ENCODE measurements around the gene KDM6A.
"Not testable (repeated sequence)": the region's sequence is repeated elsewhere in the genome, so short reads cannot be mapped to it uniquely, and the experiment has no call there.

KDM6A gene

GRCh38 chrX:44890247-44890646 lies 17.3 kb downstream of the KDM6A start:
- DNase-seq: no peak

GRCh38 chrX:44890687-44891086 lies 17.7 kb downstream of the KDM6A start:
- DNase-seq: not testable (repeated sequence)

GRCh38 chrX:44891642-44892041 lies 18.7 kb downstream of the KDM6A start:
- DNase-seq: no peak

- DNase-seq: no peak
Measured at GRCh38 chrX:44896876-44897186, 23.8 kb downstream of the KDM6A start.

DNA sequence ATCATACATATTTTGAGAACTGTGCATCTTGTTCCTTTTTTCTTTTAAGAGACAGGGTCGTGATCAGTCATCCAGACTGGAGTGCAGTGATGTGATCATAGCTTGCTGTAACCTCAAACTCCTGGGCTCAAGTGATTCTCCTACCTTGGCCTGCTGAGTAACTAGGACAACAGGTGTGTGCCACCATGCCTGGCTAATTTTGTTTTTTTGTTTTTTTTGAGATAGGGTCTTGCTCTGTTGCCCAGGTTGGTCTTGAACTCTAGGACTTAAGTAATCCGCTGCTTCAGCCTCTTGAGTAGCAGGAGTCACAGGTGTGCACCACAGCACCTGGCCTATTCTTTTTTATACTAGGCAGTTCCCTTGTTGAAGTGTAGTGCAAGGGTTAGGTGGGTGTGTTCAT lies 24.6 kb downstream of the KDM6A start:
- no peak for DNase-seq

- DNase-seq: no peak
Measured at GRCh38 chrX:44898411-44899221, 25.6 kb downstream of the KDM6A start.

- DNase-seq: no peak
Measured at GRCh38 chrX:44899946-44900345, 27.0 kb downstream of the KDM6A start.

- DNase-seq: no peak
Measured at GRCh38 chrX:44903107-44903506, 30.1 kb downstream of the KDM6A start.

GRCh38 chrX:44903830-44904530 lies 31.0 kb downstream of the KDM6A start:
- DNase-seq: no peak

DNA sequence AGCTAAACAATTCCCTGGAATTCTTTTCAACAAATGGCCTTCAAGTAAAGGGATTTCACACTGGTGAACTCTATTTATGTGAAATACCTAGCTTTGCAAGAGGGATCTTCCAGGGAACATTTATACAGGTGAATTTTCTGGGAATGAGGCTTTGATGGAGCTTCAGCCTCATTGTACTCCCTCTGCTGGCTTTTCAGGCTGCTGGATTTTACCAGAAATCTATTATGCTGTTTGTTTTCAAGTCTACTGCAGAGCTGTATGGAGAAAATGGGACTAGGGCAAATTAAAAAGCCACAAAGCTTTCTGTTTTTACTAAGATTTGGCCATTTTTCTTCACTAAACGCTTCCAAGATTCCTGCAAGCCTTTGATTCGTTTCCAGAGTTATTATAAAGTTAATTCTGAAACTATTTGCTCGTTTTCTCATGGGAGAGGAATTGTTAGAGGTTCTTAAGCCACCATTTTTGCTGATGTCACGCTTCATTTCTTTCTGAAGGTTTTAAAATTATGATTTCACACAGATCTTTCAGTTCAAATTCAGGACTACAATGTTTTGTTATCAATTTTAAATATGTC lies 31.6 kb downstream of the KDM6A start:
- no peak for DNase-seq

DNA sequence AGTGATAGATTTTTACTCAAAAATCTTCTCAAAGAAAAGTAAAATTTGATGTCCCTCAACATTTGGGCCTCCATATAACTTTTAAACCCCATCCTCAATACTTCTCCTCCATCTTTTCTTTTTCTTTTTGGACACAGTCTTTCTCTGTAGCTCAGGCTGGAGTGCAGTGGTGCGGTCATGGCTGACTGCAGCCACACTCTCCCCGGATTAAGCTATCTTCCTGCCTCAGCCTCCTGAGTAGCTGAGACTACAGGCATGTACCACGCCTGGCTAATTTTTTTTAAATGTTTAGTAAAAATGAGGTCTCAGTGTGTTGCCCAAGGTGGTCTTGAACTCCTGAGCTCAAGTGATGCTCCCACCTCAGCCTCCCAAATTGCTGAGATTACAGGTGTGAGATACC lies 33.1 kb downstream of the KDM6A start:
- DNase-seq: no peak

- DNase-seq: no peak
Measured at GRCh38 chrX:44906542-44906941, 33.6 kb downstream of the KDM6A start.

- no peak for DNase-seq
Measured at GRCh38 chrX:44908153-44908552, 35.2 kb downstream of the KDM6A start.

GRCh38 chrX:44908827-44909226 lies 35.8 kb downstream of the KDM6A start:
- no peak for DNase-seq

- not testable (repeated sequence) for DNase-seq
Measured at GRCh38 chrX:44910508-44910907, 37.5 kb downstream of the KDM6A start.

- DNase-seq: not testable (repeated sequence)
Measured at GRCh38 chrX:44911074-44911600, 38.1 kb downstream of the KDM6A start.

DNA sequence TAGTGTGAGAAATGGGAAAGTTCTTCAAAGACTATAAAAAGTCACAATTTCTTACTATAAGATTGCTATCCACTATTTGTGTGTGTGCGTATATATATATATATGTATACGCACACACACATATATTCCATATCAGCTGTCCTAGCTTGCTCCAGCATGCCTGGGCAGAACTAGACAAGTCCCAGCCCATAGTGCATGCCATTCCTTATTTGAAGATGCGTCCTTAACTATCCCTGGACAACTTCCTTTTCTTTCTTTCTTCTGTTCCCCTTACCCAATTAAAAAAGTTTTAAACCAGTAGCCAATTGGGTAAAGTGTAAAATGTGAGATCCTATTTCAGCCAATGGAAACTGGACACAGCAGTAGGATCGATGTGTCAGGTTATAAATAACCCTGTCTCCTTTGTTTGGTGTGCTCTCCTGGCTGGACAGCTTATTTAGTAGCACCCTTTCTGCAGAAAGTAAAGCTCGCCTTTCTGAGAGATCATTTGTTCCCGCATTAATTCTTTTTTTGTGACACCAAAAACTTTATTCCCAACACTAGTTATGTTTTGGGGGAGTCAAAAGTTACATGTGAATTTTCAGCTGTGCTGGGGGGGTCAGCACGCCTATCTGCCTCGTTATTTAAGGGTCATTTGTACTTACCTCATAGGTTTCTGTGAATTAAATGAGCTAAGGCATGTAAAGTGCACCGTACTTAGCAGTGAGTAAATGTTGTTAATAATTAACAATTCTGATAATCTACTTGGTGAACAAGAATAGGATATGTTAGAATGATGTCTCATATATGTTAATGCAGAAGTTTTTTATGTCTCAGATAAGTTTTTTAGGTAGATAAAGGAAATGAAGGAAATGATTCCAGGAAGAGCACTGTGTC lies 40.9 kb downstream of the KDM6A start:
- DNase-seq: no peak

GRCh38 chrX:44914532-44915198 lies 41.7 kb downstream of the KDM6A start:
- no peak for DNase-seq

DNA sequence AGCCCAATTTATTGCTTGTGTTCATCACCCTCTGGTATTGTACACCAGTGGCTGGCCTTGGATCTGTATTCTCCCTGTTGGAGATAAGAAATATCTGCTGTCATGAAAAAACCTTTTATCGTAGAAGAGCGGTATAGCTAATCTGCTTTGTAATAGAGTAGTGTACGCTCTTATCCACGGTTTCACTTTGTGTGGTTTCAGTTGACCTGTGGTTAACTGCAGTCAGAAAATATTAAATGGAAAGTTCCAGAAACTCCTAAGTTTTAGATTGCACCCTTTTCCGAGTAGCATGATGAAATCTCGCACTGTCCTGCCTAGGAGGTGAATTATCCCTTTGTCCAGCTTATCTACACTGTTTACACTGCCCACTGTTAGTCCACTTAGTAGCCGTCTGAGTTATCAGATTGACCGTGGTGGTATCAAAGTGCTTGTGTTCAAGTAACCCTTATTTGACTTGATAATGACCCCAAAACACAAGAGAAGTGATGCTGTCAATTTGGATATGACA lies 42.4 kb downstream of the KDM6A start:
- DNase-seq: no peak

DNA sequence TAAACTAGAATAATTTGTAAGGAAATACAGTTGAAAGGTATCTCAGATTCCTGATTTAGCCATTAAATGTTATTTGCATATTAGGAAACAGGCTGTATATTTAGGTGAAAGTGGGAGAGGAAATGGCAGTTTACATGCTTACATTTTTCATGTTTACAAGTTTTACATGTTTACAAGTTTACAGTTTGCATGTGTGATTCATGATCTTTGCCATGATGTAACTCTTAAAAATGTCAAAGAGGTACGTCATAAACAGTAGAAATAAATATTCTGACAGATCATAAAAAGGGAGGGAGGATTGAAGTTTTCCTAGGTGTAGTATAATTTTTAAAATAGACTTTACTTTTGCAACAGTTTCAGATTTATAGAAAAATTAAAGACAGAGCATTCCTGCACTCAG lies 45.7 kb downstream of the KDM6A start:
- no peak for DNase-seq

- no peak for DNase-seq
Measured at GRCh38 chrX:44922980-44923379, 50.0 kb downstream of the KDM6A start.

- no peak for DNase-seq
Measured at GRCh38 chrX:44927398-44927797, 54.4 kb downstream of the KDM6A start.

Data from cortex of kidney (tissue), 1 donor.